ENCODE data around the gene CDKL5. TPM values are rescaled to one million over a fixed set of nuclear protein-coding genes. Genes with fewer than 3 reads are reported as not detected.

CDKL5 gene
- total RNA-seq, 3 donors from 2014 or later = 5.3 to 14.3 (median 6.9) TPM

GRCh38 chrX:18643853-18644252 is 218.4 kb downstream of the CDKL5 start:
- H3K27me3 ChIP-seq = peaks cover 0 to 18% of the 10 kb centered on the region in 2 donors
- H3K4me3 ChIP-seq = no peak overlapping the region
- DNase-seq (ENCODE audit: low spot score in 2 of 2) = no peak
- no peaks in the 10 kb centered on the region for H3K4me1 ChIP-seq
- H3K36me3 ChIP-seq = no peaks in the 10 kb centered on the region
- no peak for TF ChIP-seq POLR2A (IDR thresholded peaks at IDR 0.05)
- TF ChIP-seq, protein P1, sequence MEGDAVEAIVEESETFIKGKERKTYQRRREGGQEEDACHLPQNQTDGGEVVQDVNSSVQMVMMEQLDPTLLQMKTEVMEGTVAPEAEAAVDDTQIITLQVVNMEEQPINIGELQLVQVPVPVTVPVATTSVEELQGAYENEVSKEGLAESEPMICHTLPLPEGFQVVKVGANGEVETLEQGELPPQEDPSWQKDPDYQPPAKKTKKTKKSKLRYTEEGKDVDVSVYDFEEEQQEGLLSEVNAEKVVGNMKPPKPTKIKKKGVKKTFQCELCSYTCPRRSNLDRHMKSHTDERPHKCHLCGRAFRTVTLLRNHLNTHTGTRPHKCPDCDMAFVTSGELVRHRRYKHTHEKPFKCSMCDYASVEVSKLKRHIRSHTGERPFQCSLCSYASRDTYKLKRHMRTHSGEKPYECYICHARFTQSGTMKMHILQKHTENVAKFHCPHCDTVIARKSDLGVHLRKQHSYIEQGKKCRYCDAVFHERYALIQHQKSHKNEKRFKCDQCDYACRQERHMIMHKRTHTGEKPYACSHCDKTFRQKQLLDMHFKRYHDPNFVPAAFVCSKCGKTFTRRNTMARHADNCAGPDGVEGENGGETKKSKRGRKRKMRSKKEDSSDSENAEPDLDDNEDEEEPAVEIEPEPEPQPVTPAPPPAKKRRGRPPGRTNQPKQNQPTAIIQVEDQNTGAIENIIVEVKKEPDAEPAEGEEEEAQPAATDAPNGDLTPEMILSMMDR (IDR thresholded peaks at IDR 0.05) = no peak
- no peak for TF ChIP-seq POLR2AphosphoS5 (IDR thresholded peaks at IDR 0.05)
- intact Hi-C loops (cut with DNase I; ENCODE audit: low total_unique reads) = no loop called here
- H3K9me3 ChIP-seq = no peaks in the 10 kb centered on the region
- H3K27ac ChIP-seq = no peak overlapping the region

DNA sequence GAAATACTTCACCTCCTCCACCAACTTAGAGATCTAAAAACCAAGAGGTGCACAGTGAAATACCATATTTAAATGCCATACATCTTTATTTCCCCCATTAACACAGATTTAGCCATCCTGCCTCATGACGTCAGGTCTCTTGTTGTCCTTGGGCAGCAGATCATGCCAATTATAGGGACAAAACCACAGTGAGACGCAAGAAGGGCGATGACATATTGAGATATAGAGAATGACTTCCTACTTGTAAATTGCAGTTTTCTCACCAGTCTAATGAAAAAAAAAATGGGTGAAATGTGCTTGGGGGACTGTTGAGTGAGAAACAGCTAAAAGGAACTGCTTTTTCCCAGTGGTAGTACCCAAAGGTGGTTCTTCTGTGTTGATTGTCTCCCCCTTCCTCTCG is 222.2 kb downstream of the CDKL5 start:
- intact Hi-C loops (cut with DNase I; ENCODE audit: low total_unique reads) = no loop called here
- no peaks in the 10 kb centered on the region for H3K4me1 ChIP-seq
- no peaks in the 10 kb centered on the region for H3K36me3 ChIP-seq
- no peak for TF ChIP-seq POLR2AphosphoS5 (IDR thresholded peaks at IDR 0.05)
- TF ChIP-seq, protein P1 (IDR thresholded peaks at IDR 0.05) = no peak
- TF ChIP-seq POLR2A (IDR thresholded peaks at IDR 0.05) = no peak
- no peak for DNase-seq (ENCODE audit: low spot score in 2 of 2)
- no peak overlapping the region for H3K4me3 ChIP-seq
- H3K27ac ChIP-seq = no peak overlapping the region
- no peaks in the 10 kb centered on the region for H3K9me3 ChIP-seq
- peaks cover 0 to 25% of the 10 kb centered on the region in 2 donors for H3K27me3 ChIP-seq

- no peaks in the 10 kb centered on the region for H3K36me3 ChIP-seq
- H3K27ac ChIP-seq = no peak overlapping the region
These were observed 224.1 kb downstream of the CDKL5 start for GRCh38 chrX:18649498-18649951.

DNA sequence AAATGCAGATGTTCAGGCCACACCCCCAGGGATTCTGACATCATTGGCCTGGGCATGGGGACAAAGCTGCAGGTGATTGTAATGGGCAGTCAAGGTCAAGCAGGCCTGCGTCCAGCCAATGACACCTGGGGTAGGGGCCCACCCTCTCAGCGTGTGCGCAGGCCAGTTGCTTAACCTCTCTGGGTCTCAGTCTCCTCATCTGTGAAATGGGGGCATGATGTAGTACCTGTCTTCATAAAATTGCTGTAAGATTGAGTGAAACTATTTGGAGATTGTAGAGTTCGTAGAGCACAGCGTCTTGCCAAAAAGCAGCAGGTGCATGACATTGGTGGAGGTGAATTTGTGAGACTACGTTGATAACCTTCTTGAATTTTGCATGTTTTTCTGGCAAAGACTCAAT is 225.3 kb downstream of the CDKL5 start:
- no peak overlapping the region for H3K27ac ChIP-seq
- TF ChIP-seq POLR2A (IDR thresholded peaks at IDR 0.05) (no peak), POLR2AphosphoS5 (IDR thresholded peaks at IDR 0.05) (no peak)
- TF ChIP-seq, protein P1 (IDR thresholded peaks at IDR 0.05) = no peak

More at GRCh38 chrX:18649498-18649951, 224.1 kb downstream of the CDKL5 start:
- TF ChIP-seq, protein P1 (IDR thresholded peaks at IDR 0.05) = no peak
- TF ChIP-seq POLR2AphosphoS5 (IDR thresholded peaks at IDR 0.05) (no peak), POLR2A (IDR thresholded peaks at IDR 0.05) (no peak)
- H3K4me1 ChIP-seq = no peaks in the 10 kb centered on the region
- intact Hi-C loops (cut with DNase I; ENCODE audit: low total_unique reads) = no loop called here
- H3K4me3 ChIP-seq = no peak overlapping the region
- peaks cover 0 to 25% of the 10 kb centered on the region in 2 donors for H3K27me3 ChIP-seq
- DNase-seq (ENCODE audit: low spot score in 2 of 2) = no peak
- no peaks in the 10 kb centered on the region for H3K9me3 ChIP-seq

GRCh38 chrX:18652636-18653035 is 227.2 kb downstream of the CDKL5 start:
- TF ChIP-seq POLR2A (IDR thresholded peaks at IDR 0.05) = no peak
- TF ChIP-seq POLR2AphosphoS5 (IDR thresholded peaks at IDR 0.05) = no peak
- TF ChIP-seq, protein P1 (IDR thresholded peaks at IDR 0.05) = no peak
- Histone ChIP-seq H3K27ac (no peak overlapping the region), H3K4me3 (no peak overlapping the region), H3K36me3 (no peaks in the 10 kb centered on the region), H3K4me1 (no peaks in the 10 kb centered on the region), H3K9me3 (no peaks in the 10 kb centered on the region), H3K27me3 (peaks cover 0 to 8% of the 10 kb centered on the region in 2 donors)
- DNase-seq (ENCODE audit: low spot score in 2 of 2) = no peak
- intact Hi-C loops (cut with DNase I; ENCODE audit: low total_unique reads) = no loop called here

More for the DNA sequence above, 225.3 kb downstream of the CDKL5 start:
- H3K4me3 ChIP-seq = no peak overlapping the region
- intact Hi-C loops (cut with DNase I; ENCODE audit: low total_unique reads) = no loop called here
- no peaks in the 10 kb centered on the region for H3K36me3 ChIP-seq
- no peaks in the 10 kb centered on the region for H3K4me1 ChIP-seq
- DNase-seq (ENCODE audit: low spot score in 2 of 2) = no peak
- H3K27me3 ChIP-seq = peaks cover 0 to 19% of the 10 kb centered on the region in 2 donors
- no peaks in the 10 kb centered on the region for H3K9me3 ChIP-seq
